BJ (cell line): ENCODE data around the gene KIF9. TPM values are rescaled to one million over a fixed set of nuclear protein-coding genes. Genes with fewer than 3 reads are reported as not detected.
A peak's percentile ranks its signal among the peaks of the same experiment; 100 is the strongest.
"Not testable (repeated sequence)": the region's sequence is repeated elsewhere in the genome, so short reads cannot be mapped to it uniquely, and the experiment has no call there.

ENCODE experiments used
- CTCF ChIA-PET: fragments of 350-600 bp; formaldehyde crosslinking; extraction: SDS; loops from one replicate; lab custom pipeline; 2021; ENCODE audit warnings: antibody characterized with exemption, inconsistent platforms; lab: Yijun Ruan, JAX
- POLR2A ChIA-PET: fragments of 300-600 bp; sonication (Branson Sonifier 250); formaldehyde crosslinking; extraction: SDS; loops from one replicate; lab custom pipeline; 2021; ENCODE audit warnings: antibody characterized with exemption; lab: Charles Lee
- DNase-seq: peaks from one replicate; pipeline ENCODE4 v3.0.0-alpha.2; 2011; ENCODE audit warnings: low read depth
- H3K27me3 ChIP-seq: 2 replicates; pipeline ENCODE4 v1.6.0; 2011; ENCODE audit warnings: low read length; ENCODE audit not compliant: control insufficient read depth, insufficient read depth
- H3K36me3 ChIP-seq: 2 replicates; pipeline ENCODE4 v1.5.1; 2011; ENCODE audit warnings: low read length; ENCODE audit not compliant: control insufficient read depth, insufficient read depth
- H3K4me3 ChIP-seq: 2 replicates; pipeline ENCODE4 v1.5.1; 2011; ENCODE audit warnings: low read depth, mild to moderate bottlenecking, control low read depth, low read length
- CTCF ChIP-seq: IDR thresholded peaks from 2 replicates; pipeline ENCODE4 v1.5.1; 2011; ENCODE audit warnings: low read depth, mild to moderate bottlenecking, control low read depth, inconsistent platforms, low read length, moderate library complexity; ENCODE audit not compliant: insufficient read depth
- polyA plus RNA-seq: library from polyadenylated mRNA; depleted of rRNA; stranded (reverse); fragments of >200 nt; gene quantifications from 2 replicates; pipeline ENCODE4 v1.2.3, GENCODE V29; 2011

KIF9 gene
- polyA plus RNA-seq, 1 experiment: 2.5 TPM

- peak; percentile 13 for DNase-seq
- Histone ChIP-seq H3K4me3 (no peak overlapping the region), H3K36me3 (peaks cover 4% of the 10 kb centered on the region; the same call in 1 of the 2 replicates), H3K27me3 (no peaks in the 10 kb centered on the region)
- no peak for TF ChIP-seq CTCF
- POLR2A ChIA-PET: interaction anchor here (0.6 kb wide), 1 partner anchor 45 kb away, joined by 3 read pairs; no protein-coding TSS in a partner anchor
- CTCF ChIA-PET: interaction anchor here (1.0 to 1.1 kb wide), 2 partner anchors 12 to 15 kb away, joined by 3 read pairs; no protein-coding TSS in a partner anchor
Measured at GRCh38 chr3:47318916-47319315, 36.3 kb upstream of the KIF9 start.

- H3K27me3 ChIP-seq, POLR2A ChIA-PET, H3K4me3 ChIP-seq, DNase-seq, CTCF ChIA-PET, H3K36me3 ChIP-seq: not testable (repeated sequence)
Measured at GRCh38 chr3:47316151-47316550, 33.6 kb upstream of the KIF9 start.

- no peak for DNase-seq
- POLR2A ChIA-PET: no interaction called here
- H3K27me3 ChIP-seq: no peaks in the 10 kb centered on the region
- H3K4me3 ChIP-seq: no peak overlapping the region
- peaks cover 2% of the 10 kb centered on the region; the same call in 1 of the 2 replicates for H3K36me3 ChIP-seq
- TF ChIP-seq CTCF: no peak
- CTCF ChIA-PET: interaction anchor here (1.2 to 3.1 kb wide), 2 partner anchors 10 to 39 kb away, joined by 3 to 21 read pairs; no protein-coding TSS in a partner anchor
Measured at GRCh38 chr3:47315069-47315647, 32.6 kb upstream of the KIF9 start.

- ChIA-PET CTCF (interaction anchor here (0.6 to 3.1 kb wide), 4 partner anchors 10 to 419 kb away, joined by 3 to 21 read pairs (median 3); no protein-coding TSS in a partner anchor), POLR2A (no interaction called here)
- DNase-seq: no peak
Measured at GRCh38 chr3:47314056-47314764, 31.6 kb upstream of the KIF9 start.

GRCh38 chr3:47313341-47314055 lies 30.9 kb upstream of the KIF9 start:
- DNase-seq: no peak
- ChIA-PET CTCF (interaction anchor here (3.1 kb wide), 1 partner anchor 11 kb away, joined by 21 read pairs; no protein-coding TSS in a partner anchor), POLR2A (no interaction called here)
- no peaks in the 10 kb centered on the region for H3K27me3 ChIP-seq
- H3K36me3 ChIP-seq: no peaks in the 10 kb centered on the region
- no peak for TF ChIP-seq CTCF
- H3K4me3 ChIP-seq: no peak overlapping the region

More at GRCh38 chr3:47314056-47314764, 31.6 kb upstream of the KIF9 start:
- Histone ChIP-seq H3K27me3 (no peaks in the 10 kb centered on the region), H3K36me3 (no peaks in the 10 kb centered on the region), H3K4me3 (no peak overlapping the region)
- no peak for TF ChIP-seq CTCF
